H1 (cell line): Measurements from ENCODE around the gene DGKI. TPM values are rescaled to one million over a fixed set of nuclear protein-coding genes. Genes with fewer than 3 reads are reported as not detected.

Source experiments
- CTCF ChIA-PET: fragments of 300-600 bp; sonication (Branson Sonifier 250); formaldehyde crosslinking; loops from one replicate; lab custom pipeline; 2021; ENCODE audit not compliant: partially characterized antibody; lab: Charles Lee
- POLR2A ChIA-PET: fragments of 300-600 bp; sonication (Branson Sonifier 250); formaldehyde crosslinking; loops from one replicate; lab custom pipeline; 2021; ENCODE audit warnings: inconsistent platforms; ENCODE audit not compliant: partially characterized antibody; lab: Charles Lee
- DNase-seq, 2 experiments: peaks; one replicate each; pipeline versions ENCODE4 v3.0.0 to v3.0.0-alpha.2; 2010 to 2022; ENCODE audit warnings: low spot score in 2 of 2, low read depth in 1 of 2, mixed read lengths in 1 of 2
- FAIRE-seq: peaks from 2 replicates; lab custom pipeline; 2011; peaks lifted over from hg19 to GRCh38; lab: Jason Lieb, UNC
- H2AFZ ChIP-seq: 2 replicates; pipeline ENCODE4 v1.8.1; 2012; ENCODE audit warnings: low read length, inconsistent platforms
- H2AK5ac ChIP-seq: 2 replicates; pipeline ENCODE4 v1.6.1; 2013; ENCODE audit warnings: low read depth, low read length
- H2BK120ac ChIP-seq: replicated peaks from 2 replicates; pipeline ENCODE3; 2013; ENCODE audit warnings: low read depth, low read length, inconsistent platforms
- H2BK12ac ChIP-seq: 2 replicates; pipeline ENCODE4 v1.6.1; 2013; ENCODE audit warnings: low read depth, low read length
- H2BK15ac ChIP-seq: 2 replicates; pipeline ENCODE4 v1.6.1; 2013; ENCODE audit warnings: low read length
- H2BK20ac ChIP-seq: 2 replicates; pipeline ENCODE4 v1.6.1; 2013; ENCODE audit warnings: low read length
- H2BK5ac ChIP-seq: 2 replicates; pipeline ENCODE4 v1.6.1; 2013; ENCODE audit warnings: low read depth, low read length
- H3K14ac ChIP-seq: 2 replicates; pipeline ENCODE4 v1.6.1; 2013; ENCODE audit warnings: inconsistent platforms; ENCODE audit not compliant: insufficient read length
- H3K18ac ChIP-seq: 2 replicates; pipeline ENCODE4 v1.6.1; 2013; ENCODE audit warnings: low read length; ENCODE audit errors: extremely low read depth
- H3K23ac ChIP-seq: 2 replicates; pipeline ENCODE4 v1.6.1; 2013; ENCODE audit warnings: inconsistent platforms; ENCODE audit not compliant: insufficient read length
- H3K23me2 ChIP-seq: 2 replicates; pipeline ENCODE4 v1.6.1; 2013; ENCODE audit warnings: low read depth, low read length
- H3K27ac ChIP-seq: 2 replicates; pipeline ENCODE4 v1.6.1; 2011; ENCODE audit warnings: low read depth, low read length, inconsistent platforms
- H3K27me3 ChIP-seq, 4 experiments: replicated peaks in 1 of 4; 1 replicate in 1 of 4; 2 replicates in 3 of 4; pipeline versions ENCODE4 v1.6.1 to v1.8.1; 2011 to 2013; ENCODE audit warnings: low read length in 3 of 4, mild to moderate bottlenecking in 3 of 4, inconsistent platforms in 2 of 4, mixed read lengths in 2 of 4, moderate library complexity in 1 of 4; ENCODE audit not compliant: control insufficient read depth in 3 of 4, insufficient read depth in 3 of 4; ENCODE audit errors: extremely low read depth in 1 of 4
- H3K36me3 ChIP-seq, 4 experiments: 2 replicates each; pipeline versions ENCODE4 v1.6.1 to v1.8.1; 2011 to 2013; ENCODE audit warnings: mild to moderate bottlenecking in 4 of 4, low read length in 3 of 4, moderate library complexity in 2 of 4, control low read depth in 1 of 4, inconsistent platforms in 1 of 4; ENCODE audit not compliant: insufficient read depth in 4 of 4, control insufficient read depth in 2 of 4
- H3K4ac ChIP-seq: replicated peaks from 2 replicates; pipeline ENCODE3; 2013; ENCODE audit warnings: low read length, low read depth, mixed read lengths, inconsistent platforms; ENCODE audit not compliant: insufficient read length
- H3K4me1 ChIP-seq, 4 experiments: replicated peaks in 1 of 4; 1 replicate in 1 of 4; 2 replicates in 3 of 4; pipeline versions ENCODE4 v1.6.1 to v1.8.1; 2011 to 2013; ENCODE audit warnings: low read length in 3 of 4, inconsistent platforms in 2 of 4, mixed read lengths in 1 of 4; ENCODE audit not compliant: insufficient read depth in 4 of 4, control insufficient read depth in 3 of 4
- H3K4me2 ChIP-seq, 2 experiments: 2 replicates each; pipeline versions ENCODE4 v1.6.1 to v1.8.1; 2011 to 2013; ENCODE audit warnings: low read depth in 2 of 2, low read length in 2 of 2, control low read depth in 1 of 2, inconsistent platforms in 1 of 2, mild to moderate bottlenecking in 1 of 2; ENCODE audit not compliant: insufficient read depth in 1 of 2
- H3K4me3 ChIP-seq, 4 experiments: fragments of 200-600, 300-600 bp in 1 of 4; sonication (generic), shearing (Covaris generic), sonication (Bioruptor Twin) in 1 of 4; 2 replicates each; pipeline versions ENCODE4 v1.5.1 to v1.8.1; 2011 to 2016; ENCODE audit warnings: low read length in 4 of 4, low read depth in 3 of 4, control low read depth in 2 of 4, inconsistent platforms in 2 of 4, mild to moderate bottlenecking in 2 of 4, mixed read lengths in 1 of 4, moderate library complexity in 1 of 4; ENCODE audit not compliant: insufficient read depth in 2 of 4; ENCODE audit errors: extremely low read depth in 1 of 4
- H3K56ac ChIP-seq: replicated peaks from 2 replicates; pipeline ENCODE3; 2013; ENCODE audit warnings: low read depth, mild to moderate bottlenecking, mixed read lengths, low read length, inconsistent platforms; ENCODE audit not compliant: insufficient read length
- H3K79me1 ChIP-seq: 2 replicates; pipeline ENCODE4 v1.6.1; 2013; ENCODE audit warnings: low read depth, low read length, control low read depth
- H3K79me2 ChIP-seq, 2 experiments: 2 replicates each; pipeline versions ENCODE4 v1.6.1 to v1.8.1; 2012 to 2013; ENCODE audit warnings: low read length in 2 of 2, mild to moderate bottlenecking in 2 of 2, inconsistent platforms in 1 of 2; ENCODE audit not compliant: insufficient read depth in 2 of 2, control insufficient read depth in 1 of 2
- H3K9ac ChIP-seq, 4 experiments: replicated peaks in 1 of 4; 1 replicate in 1 of 4; 2 replicates in 3 of 4; pipeline versions ENCODE4 v1.6.1 to v1.8.1; 2011 to 2013; ENCODE audit warnings: low read depth in 3 of 4, low read length in 3 of 4, control low read depth in 2 of 4, mild to moderate bottlenecking in 2 of 4, moderate library complexity in 2 of 4, inconsistent platforms in 1 of 4; ENCODE audit errors: extremely low read depth in 1 of 4
- H3K9me3 ChIP-seq, 2 experiments: 2 replicates each; pipeline versions ENCODE4 v1.6.1 to v1.8.1; 2012 to 2013; ENCODE audit warnings: mild to moderate bottlenecking in 2 of 2, moderate library complexity in 2 of 2, control low read depth in 1 of 2, inconsistent platforms in 1 of 2, low read depth in 1 of 2, low read length in 1 of 2, mixed read lengths in 1 of 2; ENCODE audit not compliant: insufficient read depth in 2 of 2
- H4K20me1 ChIP-seq, 2 experiments: replicated peaks in 1 of 2; 2 replicates each; pipeline versions ENCODE3 to v1.8.1; 2011 to 2013; ENCODE audit warnings: inconsistent platforms in 2 of 2, low read length in 2 of 2, mild to moderate bottlenecking in 1 of 2; ENCODE audit not compliant: insufficient read depth in 2 of 2, control insufficient read depth in 1 of 2
- H4K5ac ChIP-seq: 2 replicates; pipeline ENCODE4 v1.6.1; 2013; ENCODE audit warnings: low read length, low read depth, mixed read lengths, inconsistent platforms; ENCODE audit not compliant: insufficient read length
- H4K8ac ChIP-seq: 2 replicates; pipeline ENCODE4 v1.8.0; 2013; ENCODE audit warnings: mild to moderate bottlenecking, moderate library complexity, low read length, inconsistent platforms; ENCODE audit not compliant: insufficient read depth; ENCODE audit errors: extremely low read depth
- H4K91ac ChIP-seq: replicated peaks from 2 replicates; pipeline ENCODE3; 2013; ENCODE audit warnings: low read length, mixed read lengths, inconsistent platforms; ENCODE audit not compliant: insufficient read length
- CREB1 ChIP-seq: IDR thresholded peaks from 2 replicates; pipeline ENCODE4 v1.6.1; 2012; ENCODE audit warnings: inconsistent platforms
- CTBP2 ChIP-seq: IDR thresholded peaks from 2 replicates; pipeline ENCODE4 v1.7.0; 2011; ENCODE audit warnings: borderline replicate concordance, mild to moderate bottlenecking, moderate library complexity, mixed read lengths, low read length; ENCODE audit not compliant: insufficient read depth, insufficient read length
- EGR1 ChIP-seq: IDR thresholded peaks from 2 replicates; pipeline ENCODE4 v1.6.1; 2011; ENCODE audit warnings: low read depth, low read length, borderline replicate concordance
- HDAC2 ChIP-seq, 2 experiments: fragments of 300-600 bp in 1 of 2; sonication (generic) in 1 of 2; IDR thresholded peaks; 2 replicates each; pipeline ENCODE4 v1.6.1; 2011 to 2012; ENCODE audit warnings: low read depth in 2 of 2, low read length in 2 of 2, mild to moderate bottlenecking in 2 of 2, moderate library complexity in 2 of 2, borderline replicate concordance in 1 of 2, inconsistent platforms in 1 of 2
- JUND ChIP-seq: IDR thresholded peaks from 2 replicates; pipeline ENCODE4 v1.6.1; 2011; ENCODE audit warnings: mild to moderate bottlenecking, improper control_type of control experiment, low read length
- MAX ChIP-seq: IDR thresholded peaks from 2 replicates; pipeline ENCODE4 v1.6.1; 2012; ENCODE audit warnings: inconsistent platforms
- NANOG ChIP-seq: IDR thresholded peaks from 2 replicates; pipeline ENCODE4 v1.6.1; 2011; ENCODE audit warnings: low read length, low read depth, mild to moderate bottlenecking, inconsistent platforms; ENCODE audit not compliant: insufficient read depth, poor library complexity, severe bottlenecking
- PHF8 ChIP-seq: fragments of 200-600 bp; sonication (generic); conservative IDR thresholded peaks from 2 replicates; pipeline ENCODE4 v1.7.1; 2012; ENCODE audit warnings: low read depth, mild to moderate bottlenecking, inconsistent platforms, low read length, moderate library complexity
- POLR2AphosphoS5 ChIP-seq: IDR thresholded peaks from 2 replicates; pipeline ENCODE4 v1.6.1; 2011; ENCODE audit warnings: low read depth, low read length
- RAD21 ChIP-seq, 2 experiments: IDR thresholded peaks in 1 of 2; conservative IDR thresholded peaks in 1 of 2; 2 replicates each; pipeline ENCODE4 v1.6.1; 2011; ENCODE audit warnings: low read depth in 2 of 2, low read length in 2 of 2, improper control_type of control experiment in 1 of 2, inconsistent platforms in 1 of 2, mild to moderate bottlenecking in 1 of 2, moderate library complexity in 1 of 2
- RBBP5 ChIP-seq: IDR thresholded peaks from 2 replicates; pipeline ENCODE4 v1.7.1; 2012; ENCODE audit warnings: low read depth, mild to moderate bottlenecking, inconsistent platforms, low read length, moderate library complexity, borderline replicate concordance
- RNF2 ChIP-seq: fragments of 200-900, 300-1000 bp; sonication (generic); IDR thresholded peaks from 2 replicates; pipeline ENCODE4 v1.7.1; 2016; ENCODE audit warnings: borderline replicate concordance, low read depth, mild to moderate bottlenecking, antibody characterized with exemption, low read length; ENCODE audit not compliant: poor library complexity, severe bottlenecking; ENCODE audit errors: missing control alignments
- SP2 ChIP-seq: IDR thresholded peaks from 2 replicates; pipeline ENCODE4 v1.6.1; 2012; ENCODE audit warnings: mild to moderate bottlenecking, low read length, inconsistent platforms
- SUZ12 ChIP-seq: fragments of 200-600 bp; sonication (generic); IDR thresholded peaks from 2 replicates; pipeline ENCODE4 v1.6.1; 2012; ENCODE audit warnings: mild to moderate bottlenecking, inconsistent platforms, low read length, moderate library complexity, mixed read lengths
- polyA plus RNA-seq, 7 experiments: library from polyadenylated mRNA; depleted of rRNA in 3 of 7; stranded (reverse) in 5 of 7; unstranded in 2 of 7; fragments of >200 nt in 5 of 7; fragments of 200-250 nt in 2 of 7; gene quantifications; 1 replicate in 5 of 7; 2 replicates in 1 of 7; 4 replicates in 1 of 7; pipeline versions ENCODE4 v1.2.1 to v1.2.3, GENCODE V29; 2011 to 2013; ENCODE audit warnings: missing spikeins in 2 of 7, mixed read lengths in 2 of 7
- total RNA-seq: library from RNA; stranded (reverse); fragmentation: NEBNext Ultra II Directional; extraction: Animal tissue kit (Norgen Biotek cat#: 25700); gene quantifications from 2 replicates; pipeline ENCODE4 v1.2.1, GENCODE V29; 2021

DGKI gene
- total and polyA plus RNA-seq, 2 of the 8 experiments (the other 6 are each of a cell fraction or from before 2014, with no cell fraction given): 0.20 to 0.71 TPM

- no peak overlapping the region for H2AFZ ChIP-seq
- H2BK12ac ChIP-seq: no peak overlapping the region
- no peak overlapping the region for H3K4ac ChIP-seq
- no peak overlapping the region for H4K8ac ChIP-seq
- no peak overlapping the region for H3K4me3 ChIP-seq
- H3K9me3 ChIP-seq: no peaks in the 10 kb centered on the region; a peak in 1 of 4 replicates
- H2BK120ac ChIP-seq: no peak overlapping the region
- no peak for FAIRE-seq
- CTCF ChIA-PET: interaction anchor here (1.4 kb wide), 1 partner anchor 120 kb away, joined by 4 read pairs; no protein-coding TSS in a partner anchor
- H3K18ac ChIP-seq: no peak overlapping the region
- POLR2A ChIA-PET: no interaction called here
- H3K14ac ChIP-seq: no peak overlapping the region
- H3K79me2 ChIP-seq: no peaks in the 10 kb centered on the region
- H3K27me3 ChIP-seq: no peaks in the 10 kb centered on the region
- H3K23ac ChIP-seq: no peak overlapping the region
- no peak for DNase-seq
- no peaks in the 10 kb centered on the region for H3K23me2 ChIP-seq
- peaks cover 0 to 4% (median 0%) of the 10 kb centered on the region in 4 experiments; a peak in 1 of 7 replicates for H3K4me1 ChIP-seq
- no peak overlapping the region for H3K4me2 ChIP-seq
- H3K36me3 ChIP-seq: no peaks in the 10 kb centered on the region
- H2BK15ac ChIP-seq: no peak overlapping the region
- H4K91ac ChIP-seq: no peak overlapping the region
- no peak overlapping the region for H4K5ac ChIP-seq
- H4K20me1 ChIP-seq: no peaks in the 10 kb centered on the region
- H3K79me1 ChIP-seq: no peaks in the 10 kb centered on the region
- no peak overlapping the region for H3K9ac ChIP-seq
- no peak overlapping the region for H2AK5ac ChIP-seq
- H2BK20ac ChIP-seq: no peak overlapping the region
- H3K27ac ChIP-seq: no peak overlapping the region
- no peak overlapping the region for H3K56ac ChIP-seq
- no peak overlapping the region for H2BK5ac ChIP-seq
- TF ChIP-seq POLR2AphosphoS5 (no peak), SUZ12 (no peak), RAD21 (IDR thresholded peaks at IDR 0.05 in 1 of 2, conservative IDR thresholded peaks at IDR 0.05 in 1 of 2; ENCODE audit: low read depth in 2 of 2, low read length in 2 of 2) (no peak), CREB1 (no peak), EGR1 (no peak), HDAC2 (IDR thresholded peaks at IDR 0.05; ENCODE audit: borderline replicate concordance in 1 of 2, low read depth in 2 of 2, low read length in 2 of 2) (no peak), CTBP2 (no peak), SP2 (no peak), JUND (no peak), RNF2 (no peak), PHF8 (no peak), RBBP5 (no peak), MAX (no peak), NANOG (no peak)
Measured at GRCh38 chr7:137574812-137575211, 272.0 kb downstream of the DGKI start.
